HG03520 (cell line): ENCODE results near the gene CSTPP1.
"Not testable (repeated sequence)": the region's sequence is repeated elsewhere in the genome, so short reads cannot be mapped to it uniquely, and the experiment has no call there.

Source experiments
- ATAC-seq: cut with Tn5 transposase; IDR thresholded peaks from one replicate; pipeline ENCODE4 v1.9.1; 2021; ENCODE audit warnings: mild to moderate bottlenecking, moderate library complexity; ENCODE audit not compliant: unreplicated experiment

CSTPP1 gene

GRCh38 chr11:46912526-46913150 is 23.9 kb upstream of the CSTPP1 start:
- ATAC-seq = no peak

DNA sequence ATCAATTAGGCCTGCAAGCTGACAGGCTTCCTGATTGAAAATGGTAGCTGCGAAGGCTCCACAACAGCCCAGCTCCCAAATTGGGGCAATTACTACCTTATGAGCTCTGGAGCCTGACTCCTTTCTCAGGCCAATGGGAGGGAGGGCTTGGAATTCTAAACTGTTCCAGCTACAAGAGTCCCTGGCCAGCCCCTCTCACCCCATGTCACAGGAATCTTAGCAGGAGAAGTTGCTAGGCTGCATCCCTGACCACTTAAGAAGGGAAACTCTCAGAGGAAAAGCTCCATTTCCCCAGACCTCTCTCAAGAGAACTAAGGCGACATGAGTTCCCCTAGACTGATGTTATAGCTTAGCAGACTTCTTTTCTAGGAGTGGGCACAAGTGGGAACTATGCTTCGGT is 23.1 kb upstream of the CSTPP1 start:
- ATAC-seq = no peak

DNA sequence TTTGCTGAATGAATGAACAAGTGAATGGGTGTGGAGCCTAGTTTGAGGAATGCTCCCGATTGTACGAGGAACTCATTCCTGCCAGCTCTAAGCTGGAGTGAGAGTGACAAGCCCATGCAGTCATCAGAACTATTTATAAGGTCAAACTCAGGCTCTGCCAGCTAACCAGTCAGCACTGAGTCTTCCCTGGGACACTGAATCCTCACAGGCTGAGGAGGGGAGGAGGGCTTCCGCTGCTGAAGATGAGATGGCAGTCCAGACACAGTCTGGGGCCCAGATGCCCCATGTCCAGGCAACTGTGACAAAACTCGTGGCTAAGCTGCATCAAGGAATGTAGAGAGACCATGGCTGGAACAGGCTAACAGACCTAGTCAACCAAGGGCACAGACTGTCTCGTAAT is 22.2 kb upstream of the CSTPP1 start:
- no peak for ATAC-seq

DNA sequence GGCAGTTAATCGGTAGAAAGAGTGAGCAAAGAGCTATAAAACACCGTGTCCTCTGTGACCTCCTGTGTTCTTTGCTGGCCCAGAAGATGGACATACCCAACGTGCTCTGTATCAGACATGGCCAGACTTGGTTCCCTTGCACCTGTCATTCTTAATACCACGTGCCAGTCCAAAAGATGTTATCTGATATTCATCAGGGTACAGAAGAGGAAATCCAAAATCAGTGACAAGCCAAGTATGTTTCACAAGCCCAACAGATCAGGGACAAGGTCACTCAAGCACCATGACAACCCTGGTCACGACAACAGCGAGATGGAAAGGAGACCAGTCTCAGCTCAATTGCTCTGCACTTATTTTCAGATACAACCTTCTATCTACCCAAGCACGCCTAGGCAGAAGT is 21.7 kb upstream of the CSTPP1 start:
- no peak for ATAC-seq

- no peak for ATAC-seq
Measured at GRCh38 chr11:46916286-46917108, 20.1 kb upstream of the CSTPP1 start.

- no peak for ATAC-seq
Measured at GRCh38 chr11:46917109-46917761, 19.3 kb upstream of the CSTPP1 start.

GRCh38 chr11:46917762-46918082 is 18.8 kb upstream of the CSTPP1 start:
- no peak for ATAC-seq

DNA sequence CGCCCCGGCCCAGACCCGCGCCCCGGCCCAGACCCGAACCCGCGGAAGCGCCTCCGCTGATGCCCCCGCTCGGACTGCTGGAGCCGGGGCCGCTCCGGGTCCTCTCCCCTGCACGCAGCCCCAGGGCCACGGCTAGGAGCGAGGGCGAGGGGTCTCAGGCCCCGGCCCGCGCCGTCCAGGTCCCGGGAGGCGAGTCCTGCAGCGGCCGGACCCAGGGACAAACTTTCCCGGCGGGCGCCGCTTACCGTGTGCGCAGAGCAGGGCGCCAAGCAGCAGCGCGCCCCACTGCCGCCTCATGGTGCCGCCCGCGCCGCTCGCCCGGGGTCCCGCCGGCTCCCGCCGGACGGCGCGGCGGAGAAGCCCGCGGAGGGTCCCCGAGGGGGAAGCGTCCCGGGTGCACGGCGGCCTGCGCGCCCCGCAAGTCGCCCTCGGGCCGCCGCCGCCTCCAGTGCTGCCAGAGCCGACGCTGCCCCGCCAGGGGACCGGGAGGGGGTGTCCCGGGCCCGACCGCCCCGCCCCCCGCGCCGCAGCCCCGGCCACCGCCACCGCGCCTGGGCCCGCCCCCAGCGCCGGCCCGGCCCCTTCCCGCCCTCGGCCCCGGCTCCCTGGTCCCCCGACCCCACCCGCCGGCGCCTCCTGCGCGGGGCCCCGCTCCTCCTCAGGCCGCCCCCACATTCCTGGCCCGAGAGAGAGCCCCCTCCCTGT is 18.3 kb upstream of the CSTPP1 start, which contains the start of gene LRP4:
TSS of gene LRP4 (minus strand) at position 468 of the 705 bp plus-strand sequence. CDS start at position 297, 171 bp downstream.
- peak; percentile 44 for ATAC-seq

- no peak for ATAC-seq
Measured at GRCh38 chr11:46918788-46919513, 17.6 kb upstream of the CSTPP1 start.

GRCh38 chr11:46920755-46921154 is 15.8 kb upstream of the CSTPP1 start:
- no peak for ATAC-seq

DNA sequence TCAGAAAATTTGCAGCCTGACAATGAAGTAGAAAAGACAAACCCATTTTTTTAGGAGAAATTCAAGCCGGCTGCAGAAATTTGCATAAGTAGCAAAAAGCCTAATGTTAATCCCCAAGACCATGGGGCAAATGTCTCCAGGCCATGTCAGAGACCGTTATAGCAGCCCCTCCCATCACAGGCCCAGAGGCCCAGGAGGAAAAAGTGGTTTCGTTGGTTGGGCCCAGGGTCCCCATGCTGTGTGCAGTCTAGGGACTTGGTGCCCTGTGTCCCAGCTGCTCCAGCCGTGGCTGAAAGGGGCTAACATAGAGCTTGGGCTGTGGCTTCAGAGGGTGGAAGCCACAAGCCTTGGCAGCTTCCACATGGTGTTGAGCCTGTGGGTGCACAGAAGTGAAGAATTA is 8.6 kb upstream of the CSTPP1 start:
- ATAC-seq = not testable (repeated sequence)

GRCh38 chr11:46928701-46929100 is 7.9 kb upstream of the CSTPP1 start:
- ATAC-seq = not testable (repeated sequence)

DNA sequence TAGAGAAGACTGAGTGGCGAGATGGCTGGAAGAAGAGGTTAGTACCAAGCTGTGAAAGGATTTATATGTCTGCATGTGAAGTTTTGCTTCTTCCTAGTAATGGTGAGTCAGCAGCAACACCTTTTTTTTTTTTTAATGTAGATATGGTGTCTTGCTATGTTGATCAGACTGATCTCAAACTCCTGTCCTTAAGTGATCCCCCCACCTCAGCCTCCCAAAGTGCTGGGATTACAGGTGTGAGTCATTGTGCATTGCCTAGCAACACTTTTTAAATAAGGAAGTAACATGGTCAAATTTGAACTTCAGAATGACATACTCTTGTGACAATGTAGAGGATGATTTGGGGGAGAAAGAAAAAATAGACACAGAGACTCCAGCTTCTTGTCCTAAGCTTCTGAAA is 6.5 kb upstream of the CSTPP1 start:
- ATAC-seq = no peak

DNA sequence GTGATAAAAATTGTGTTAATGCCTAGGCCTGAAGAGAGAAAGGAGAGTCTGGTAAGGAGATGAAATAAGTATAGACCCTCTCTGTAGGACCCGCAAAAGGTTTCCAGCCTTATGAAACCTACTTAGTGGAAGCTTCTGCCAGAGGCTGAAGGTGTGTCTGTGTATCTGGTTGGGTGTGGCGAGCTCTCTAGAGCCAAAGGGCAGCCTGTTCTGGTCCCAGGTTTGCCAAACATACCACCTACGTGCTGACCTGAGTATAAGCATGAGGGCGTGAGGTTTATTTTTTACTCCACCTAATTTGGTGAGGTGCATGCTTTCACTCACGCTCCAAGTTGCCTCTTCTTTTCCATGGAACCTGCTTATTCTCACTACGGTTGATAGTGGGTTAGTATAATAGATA is 5.6 kb downstream of the CSTPP1 start:
- ATAC-seq = no peak

DNA sequence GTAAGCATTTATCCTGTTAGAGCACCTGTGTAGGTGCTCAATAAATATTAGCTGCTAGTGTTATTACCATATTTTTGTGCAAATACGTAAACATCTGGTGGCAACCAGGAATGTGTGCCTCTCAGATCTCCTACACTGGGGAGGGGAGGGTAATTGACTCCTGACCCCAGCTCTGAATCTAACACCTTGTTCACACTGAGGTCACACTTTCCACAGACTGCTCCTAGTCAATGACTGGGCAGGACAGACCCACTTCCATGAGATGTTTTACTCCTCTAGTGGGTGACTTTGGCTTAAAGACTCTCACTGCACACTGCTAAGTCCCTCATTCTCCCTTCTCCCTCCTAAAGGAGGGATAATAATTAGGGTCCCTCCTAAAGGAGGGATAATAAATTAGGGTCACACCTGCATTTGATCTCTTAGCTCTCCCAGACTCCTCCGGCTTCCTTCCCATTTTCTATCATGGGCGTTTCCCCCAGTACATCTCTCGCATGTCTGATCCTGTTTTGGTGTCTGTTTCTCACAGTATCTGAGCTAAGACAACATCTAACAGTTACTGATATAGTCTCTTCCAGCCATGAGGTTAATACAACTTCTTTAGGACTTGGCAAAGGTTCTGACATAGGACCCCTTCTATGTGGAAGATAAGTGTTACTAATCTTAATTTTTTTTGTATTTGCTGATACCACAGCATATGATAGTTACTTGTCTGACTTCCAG is 8.0 kb downstream of the CSTPP1 start:
- no peak for ATAC-seq

GRCh38 chr11:46947399-46948077 is 11.0 kb downstream of the CSTPP1 start:
- no peak for ATAC-seq

GRCh38 chr11:46948378-46949131 is 12.0 kb downstream of the CSTPP1 start:
- no peak for ATAC-seq

GRCh38 chr11:46949297-46949696 is 12.7 kb downstream of the CSTPP1 start:
- ATAC-seq = no peak

DNA sequence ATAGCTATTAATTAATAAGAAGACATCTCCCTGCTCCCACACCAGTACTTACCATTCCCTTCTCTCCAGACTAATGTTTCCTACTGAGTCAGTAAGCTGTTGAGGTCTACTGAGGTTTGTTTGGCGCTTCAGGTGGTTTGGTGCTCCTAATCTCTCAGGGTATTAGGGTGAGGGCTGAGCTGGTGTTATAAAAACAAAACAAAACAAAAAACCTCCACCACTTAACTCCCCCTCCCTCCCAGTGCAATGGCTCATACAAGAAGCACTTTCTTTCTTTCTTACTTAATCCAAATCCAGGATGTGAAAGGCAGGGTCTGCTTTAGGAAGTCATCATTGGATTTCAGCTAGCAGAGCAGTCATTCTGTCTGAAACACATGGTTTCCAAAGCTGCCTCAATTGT is 15.3 kb downstream of the CSTPP1 start:
- no peak for ATAC-seq
